ENCODE data around the gene PRMT6.

Gene PRMT6

GRCh38 chr1:107095647-107096046 is 39.2 kb downstream of the PRMT6 start:
- DNase-seq = no peak

- no peak for DNase-seq
These were observed 40.2 kb downstream of the PRMT6 start for GRCh38 chr1:107096690-107097089.

- DNase-seq = no peak
These were observed 42.5 kb downstream of the PRMT6 start for GRCh38 chr1:107098961-107099360.

GRCh38 chr1:107100331-107100984 is 44.0 kb downstream of the PRMT6 start:
- no peak for DNase-seq

GRCh38 chr1:107105914-107106313 is 49.4 kb downstream of the PRMT6 start:
- DNase-seq = no peak

Measured in GOT3 (cell line).